Kidney tubule cell (primary cell): ENCODE results near the gene EYA4.

Experiments
- DNase-seq: peaks from one replicate; pipeline ENCODE4 v3.0.0-alpha.2; 2018; ENCODE audit warnings: low spot score

The EYA4 gene

GRCh38 chr6:133241086-133241900 is at the start of gene EYA4:
Gene EYA4 (plus strand): TSS chr6:133241357. CDS start chr6:133274781, 33,424 bp downstream.
- peak; percentile 7 for DNase-seq

GRCh38 chr6:133193396-133193795 is 47.8 kb upstream of the EYA4 start:
- no peak for DNase-seq

GRCh38 chr6:133198725-133199124 is 42.4 kb upstream of the EYA4 start:
- DNase-seq = peak; percentile 9

- DNase-seq = no peak
Observed at GRCh38 chr6:133201231-133201630, 39.9 kb upstream of the EYA4 start.

- peak; percentile 17 for DNase-seq
Observed at GRCh38 chr6:133202610-133203343, 38.4 kb upstream of the EYA4 start.

GRCh38 chr6:133203344-133203697 is 37.8 kb upstream of the EYA4 start:
- no peak for DNase-seq

- no peak for DNase-seq
Observed at GRCh38 chr6:133205304-133205703, 35.9 kb upstream of the EYA4 start.

GRCh38 chr6:133206942-133207341 is 34.2 kb upstream of the EYA4 start:
- no peak for DNase-seq

- no peak for DNase-seq
Observed at GRCh38 chr6:133207754-133208153, 33.4 kb upstream of the EYA4 start.

- DNase-seq = no peak
Observed at GRCh38 chr6:133208183-133208755, 32.9 kb upstream of the EYA4 start.

GRCh38 chr6:133214267-133214666 is 26.9 kb upstream of the EYA4 start:
- no peak for DNase-seq

- peak; percentile 3 for DNase-seq
Observed at GRCh38 chr6:133218852-133219251, 22.3 kb upstream of the EYA4 start.

- no peak for DNase-seq
Observed at GRCh38 chr6:133223452-133224029, 17.6 kb upstream of the EYA4 start.

GRCh38 chr6:133225560-133225959 is 15.6 kb upstream of the EYA4 start:
- no peak for DNase-seq

- no peak for DNase-seq
Observed at GRCh38 chr6:133227344-133227743, 13.8 kb upstream of the EYA4 start.

- DNase-seq = no peak
Observed at GRCh38 chr6:133230052-133230451, 11.1 kb upstream of the EYA4 start.

GRCh38 chr6:133235221-133235620 is 5.9 kb upstream of the EYA4 start:
- DNase-seq = no peak

- DNase-seq = no peak
Observed at GRCh38 chr6:133236932-133237331, 4.2 kb upstream of the EYA4 start.

GRCh38 chr6:133240511-133241085 is 559 bp upstream of the EYA4 start:
- DNase-seq = peak; percentile 3

- peak; percentile 9 for DNase-seq
Observed at GRCh38 chr6:133241901-133242636, 912 bp downstream of the EYA4 start.
